Endothelial cell of hepatic sinusoid (primary cell): Measurements from ENCODE around the gene CDH6.

Experiments used
- in situ Hi-C: cut with HindIII; loops from 2 replicates; pipeline ENCODE4 v1.10.0; 2017; ENCODE audit warnings: low sequenced_read_pairs

Gene CDH6

DNA sequence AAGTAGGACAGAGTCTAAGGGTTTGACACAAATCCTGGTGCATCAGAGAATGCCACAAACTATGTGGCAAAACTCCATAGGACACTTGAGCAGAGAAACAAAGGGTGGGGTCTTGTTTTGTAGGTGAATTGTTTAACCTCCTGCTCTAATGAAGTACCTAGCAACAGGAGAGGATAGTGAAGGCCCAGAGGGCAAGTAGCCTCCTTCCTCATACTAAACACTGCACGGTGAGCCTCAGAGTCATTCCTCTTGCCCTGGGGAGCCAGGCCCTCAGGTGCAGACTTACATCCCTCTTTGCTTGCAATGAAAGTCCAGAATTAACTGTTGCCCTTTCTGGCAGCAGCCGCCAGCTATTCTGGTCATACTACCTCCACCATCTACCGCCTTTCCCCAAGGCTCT lies 172.3 kb downstream of the CDH6 start:
- in situ Hi-C loops = no loop called here

DNA sequence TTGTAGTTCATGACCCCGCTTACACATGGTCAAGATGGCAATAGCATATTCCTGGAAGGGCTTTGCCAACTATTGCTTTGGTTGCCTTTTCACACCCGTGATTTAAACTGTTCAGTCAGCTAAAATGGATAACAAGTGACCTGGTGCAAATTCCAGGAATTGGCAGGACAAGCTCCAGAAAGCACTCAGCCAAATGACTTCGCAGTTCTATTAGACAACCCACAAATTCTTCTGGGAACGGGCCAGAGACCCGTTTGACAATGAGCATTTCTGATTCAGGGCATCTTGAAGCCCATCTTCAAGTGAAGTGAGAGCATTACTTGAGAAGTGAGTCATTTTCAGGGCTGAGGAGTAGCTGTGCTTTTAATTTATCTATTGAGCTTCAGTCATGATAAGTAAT lies 173.5 kb downstream of the CDH6 start:
- in situ Hi-C loops = no loop called here

DNA sequence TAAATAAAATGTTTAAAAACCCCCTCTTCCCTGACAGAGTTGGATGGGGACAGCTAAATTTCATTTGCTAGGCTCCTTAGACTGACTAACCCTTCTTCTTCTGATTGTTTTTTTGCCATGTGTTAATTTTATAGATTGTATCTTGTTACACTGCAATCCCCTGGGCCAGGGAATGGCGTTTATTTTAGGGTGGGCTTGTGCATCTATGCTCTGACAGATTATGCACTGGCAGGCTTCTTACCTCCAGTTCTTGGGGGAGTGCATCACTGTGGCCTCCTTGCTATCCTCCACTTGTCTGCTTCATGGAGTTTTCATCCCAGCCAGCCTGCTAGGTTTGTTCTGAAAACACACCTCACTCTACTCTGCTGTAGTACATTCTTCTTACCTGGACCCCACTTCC lies 178.6 kb downstream of the CDH6 start:
- in situ Hi-C loops = no loop called here

DNA sequence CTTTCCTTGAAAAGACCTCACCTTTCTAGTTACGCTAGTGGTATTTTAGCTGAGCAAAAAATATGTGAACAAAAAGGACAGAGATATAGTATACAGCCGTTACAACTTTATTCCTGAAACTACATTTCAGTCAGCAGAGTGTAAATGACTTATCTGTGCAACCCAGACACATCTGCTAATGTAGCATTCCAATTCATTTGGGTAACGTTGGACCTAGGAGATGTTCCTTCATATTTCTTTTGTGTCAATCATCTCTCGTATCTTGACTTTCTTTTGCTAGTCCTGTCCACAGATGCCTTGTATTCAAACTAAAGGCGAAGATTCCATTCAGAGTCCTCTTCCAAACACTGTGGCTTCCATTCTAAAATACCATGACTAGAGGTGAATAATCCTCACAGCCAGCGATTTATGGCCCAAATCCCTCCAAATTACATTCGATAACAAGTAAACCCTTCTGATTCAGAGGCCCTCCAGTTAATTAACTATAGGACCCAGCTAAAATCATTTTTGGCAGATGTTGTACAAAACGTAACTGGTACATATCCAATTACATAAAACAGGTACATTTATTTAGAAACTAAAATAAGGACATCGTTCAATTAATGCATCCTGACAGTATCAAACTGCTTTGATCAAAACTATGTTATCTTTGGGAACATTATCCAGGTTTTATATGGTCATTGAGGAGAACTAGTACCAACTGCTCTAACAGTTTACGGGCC lies 182.7 kb downstream of the CDH6 start:
- in situ Hi-C loops = loop anchor here (5.0 kb wide), 1 partner anchor 46 kb away; no protein-coding TSS in a partner anchor

DNA sequence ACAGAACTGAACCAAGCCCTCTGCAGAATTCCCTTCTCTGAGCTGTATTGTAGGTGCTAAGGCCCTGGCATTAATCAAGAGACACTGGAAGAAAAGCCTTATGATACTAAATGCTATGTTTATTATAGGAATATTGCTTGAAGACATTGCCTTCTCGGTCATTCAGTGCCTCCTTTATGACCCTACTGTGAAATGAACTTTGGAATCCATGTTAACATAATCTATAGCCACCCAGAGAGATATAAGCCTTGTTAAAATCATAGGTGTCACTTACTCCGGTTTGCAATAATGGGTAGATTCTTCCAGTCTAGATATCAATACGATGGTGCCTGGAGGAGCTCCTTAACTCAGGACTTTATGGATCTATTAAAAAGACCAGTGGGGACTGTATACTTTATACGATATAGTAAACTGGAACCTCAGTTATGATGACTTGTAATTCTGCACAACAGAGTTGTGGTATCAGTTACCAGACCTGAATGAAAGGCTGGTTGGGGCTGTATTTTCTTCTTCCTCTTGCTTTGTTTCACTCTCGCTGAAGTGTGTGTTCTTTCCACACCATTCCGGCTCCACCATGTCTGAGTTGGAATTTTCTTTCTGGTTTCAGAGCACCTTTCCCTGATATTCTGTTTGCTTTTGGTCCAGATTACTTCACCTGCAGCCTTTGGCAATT lies 183.9 kb downstream of the CDH6 start:
- in situ Hi-C loops = loop anchor here (5.0 kb wide), 1 partner anchor 45 kb away; no protein-coding TSS in a partner anchor

DNA sequence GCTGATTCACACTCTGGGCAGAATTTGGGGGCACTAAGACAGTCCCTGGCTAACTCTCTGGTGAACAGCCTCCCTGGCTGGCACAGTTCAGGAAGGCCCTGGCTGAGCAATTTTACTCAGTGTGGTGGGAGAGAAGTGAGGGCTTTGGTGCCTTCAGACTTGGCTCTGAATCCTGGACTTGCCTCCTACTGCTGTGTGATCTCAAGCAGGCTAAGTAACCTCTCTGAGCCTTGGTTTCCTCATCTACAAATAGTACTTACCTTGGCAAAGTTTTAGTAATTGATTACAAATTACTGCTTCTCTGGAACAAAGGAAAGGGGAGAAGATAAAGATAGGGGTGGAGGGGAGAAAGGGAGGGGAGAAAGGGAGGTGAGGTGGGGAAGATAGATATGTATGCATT lies 184.7 kb downstream of the CDH6 start:
- in situ Hi-C loops = loop anchor here (5.0 kb wide), 1 partner anchor 44 kb away; no protein-coding TSS in a partner anchor
